ENCODE measurements around the gene ADAMTS5. TPM values are rescaled to one million over a fixed set of nuclear protein-coding genes. Genes with fewer than 3 reads are reported as not detected.

The ADAMTS5 gene
- total RNA-seq, 4 donors from 2014 or later: 6.6 to 12.9 (median 8.9) TPM

DNA sequence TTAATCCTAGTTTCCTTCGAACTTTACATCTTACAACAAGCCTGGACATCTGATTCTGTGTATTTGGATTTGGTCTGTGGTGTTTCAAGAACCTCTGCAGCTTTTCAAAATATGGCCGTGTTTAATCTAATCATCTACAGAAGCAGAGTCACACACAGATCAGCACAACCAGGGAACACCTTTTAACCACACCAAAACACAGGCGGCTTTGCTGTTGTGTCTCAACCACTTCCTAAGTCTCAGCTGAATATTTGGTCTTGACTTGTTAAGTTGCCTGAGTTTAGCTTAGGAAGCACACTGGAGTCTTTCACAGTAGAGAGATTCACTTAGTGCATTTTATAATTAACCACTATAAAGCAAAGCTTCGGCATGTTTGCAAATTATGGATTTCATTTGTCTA is 17.1 kb downstream of the ADAMTS5 start:
- intact Hi-C loops (cut with DNase I; ENCODE audit: low total_unique reads) (no loop called here), in situ Hi-C loops (cut with MboI; ENCODE audit: low pct_ligation_motif_present in 1 of 4, low pct_unique_long_range_greater_than_20kb in 1 of 4, low sequenced_read_pairs in 3 of 4) (no loop called here)
- no peaks in the 10 kb centered on the region for H3K27me3 ChIP-seq
- no peaks in the 10 kb centered on the region for H3K36me3 ChIP-seq
- WGBS, 2 donors (ENCODE audit: low coverage in 1 of 2): 45 to 73% methylated on average over 4 of the region's 4 CpGs
- H3K9me3 ChIP-seq: no peaks in the 10 kb centered on the region
- DNase-seq: no peak
- no peak overlapping the region for H3K27ac ChIP-seq
- TF ChIP-seq, protein P1, sequence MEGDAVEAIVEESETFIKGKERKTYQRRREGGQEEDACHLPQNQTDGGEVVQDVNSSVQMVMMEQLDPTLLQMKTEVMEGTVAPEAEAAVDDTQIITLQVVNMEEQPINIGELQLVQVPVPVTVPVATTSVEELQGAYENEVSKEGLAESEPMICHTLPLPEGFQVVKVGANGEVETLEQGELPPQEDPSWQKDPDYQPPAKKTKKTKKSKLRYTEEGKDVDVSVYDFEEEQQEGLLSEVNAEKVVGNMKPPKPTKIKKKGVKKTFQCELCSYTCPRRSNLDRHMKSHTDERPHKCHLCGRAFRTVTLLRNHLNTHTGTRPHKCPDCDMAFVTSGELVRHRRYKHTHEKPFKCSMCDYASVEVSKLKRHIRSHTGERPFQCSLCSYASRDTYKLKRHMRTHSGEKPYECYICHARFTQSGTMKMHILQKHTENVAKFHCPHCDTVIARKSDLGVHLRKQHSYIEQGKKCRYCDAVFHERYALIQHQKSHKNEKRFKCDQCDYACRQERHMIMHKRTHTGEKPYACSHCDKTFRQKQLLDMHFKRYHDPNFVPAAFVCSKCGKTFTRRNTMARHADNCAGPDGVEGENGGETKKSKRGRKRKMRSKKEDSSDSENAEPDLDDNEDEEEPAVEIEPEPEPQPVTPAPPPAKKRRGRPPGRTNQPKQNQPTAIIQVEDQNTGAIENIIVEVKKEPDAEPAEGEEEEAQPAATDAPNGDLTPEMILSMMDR (IDR thresholded peaks at IDR 0.05): no peak
- TF ChIP-seq POLR2AphosphoS5 (IDR thresholded peaks at IDR 0.05) (no peak), POLR2A (IDR thresholded peaks at IDR 0.05) (no peak), EP300 (IDR thresholded peaks at IDR 0.05; ENCODE audit: low read depth) (no peak)
- peaks cover 0 to 3% (median 0%) of the 10 kb centered on the region in 4 donors for H3K4me1 ChIP-seq
- no peak overlapping the region for H3K4me3 ChIP-seq

- H3K9me3 ChIP-seq: no peaks in the 10 kb centered on the region
- no peaks in the 10 kb centered on the region for H3K36me3 ChIP-seq
- DNase-seq: no peak
- H3K27ac ChIP-seq: no peak overlapping the region
- no peak for TF ChIP-seq POLR2A (IDR thresholded peaks at IDR 0.05)
- TF ChIP-seq POLR2AphosphoS5 (IDR thresholded peaks at IDR 0.05): no peak
- TF ChIP-seq, protein P1 (IDR thresholded peaks at IDR 0.05): no peak
- TF ChIP-seq EP300 (IDR thresholded peaks at IDR 0.05; ENCODE audit: low read depth): no peak
- H3K4me3 ChIP-seq: no peak overlapping the region
- WGBS, 2 donors (ENCODE audit: low coverage in 1 of 2): 56% methylated on average over 2 of the region's 2 CpGs; no CpG with 5 or more reads in 1 of the 2 donors
- H3K4me1 ChIP-seq: peaks cover 0 to 3% (median 0%) of the 10 kb centered on the region in 4 donors
- intact Hi-C loops (cut with DNase I; ENCODE audit: low total_unique reads) (no loop called here), in situ Hi-C loops (cut with MboI; ENCODE audit: low pct_ligation_motif_present in 1 of 4, low pct_unique_long_range_greater_than_20kb in 1 of 4, low sequenced_read_pairs in 3 of 4) (no loop called here)
- no peaks in the 10 kb centered on the region for H3K27me3 ChIP-seq
These were observed 18.7 kb downstream of the ADAMTS5 start for GRCh38 chr21:26948194-26948593.

DNA sequence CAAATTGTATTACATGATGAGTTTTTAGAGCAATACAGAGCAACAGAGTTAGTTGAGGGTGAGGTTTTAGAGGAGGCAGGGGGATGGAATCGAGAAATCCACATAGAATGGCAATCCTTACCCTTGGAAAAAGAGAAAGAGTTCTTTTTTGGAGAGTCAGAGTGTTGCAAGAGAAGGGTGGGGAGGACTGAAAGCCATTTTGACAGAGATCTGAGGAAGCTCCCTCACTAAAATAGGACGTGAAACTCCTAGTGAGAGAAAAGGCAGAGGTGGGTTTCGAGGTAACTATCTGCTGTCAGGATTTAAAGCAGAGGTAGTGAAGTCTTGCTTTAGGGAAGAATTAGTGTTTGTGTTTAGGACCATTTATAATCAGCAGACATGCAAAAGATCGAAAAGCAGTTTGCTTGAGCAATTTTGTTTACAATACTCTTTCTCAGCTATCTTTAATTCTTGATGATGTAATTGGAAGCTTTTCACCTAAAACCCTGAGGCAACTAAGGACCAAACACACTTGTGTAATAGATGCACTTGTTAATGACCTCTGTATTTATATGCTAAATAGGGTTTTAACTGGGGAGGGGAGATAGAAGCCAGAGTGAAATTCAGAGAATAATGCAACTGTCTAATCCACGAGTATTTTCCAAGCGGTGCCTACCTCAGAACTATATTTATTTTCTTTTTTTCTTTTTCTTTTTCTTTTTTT is 20.0 kb downstream of the ADAMTS5 start:
- WGBS, 2 donors (ENCODE audit: low coverage in 1 of 2): 57 to 70% methylated on average over 6 of the region's 6 CpGs
- H3K27me3 ChIP-seq: no peaks in the 10 kb centered on the region
- no peak overlapping the region for H3K4me3 ChIP-seq
- in situ Hi-C loops (cut with MboI; ENCODE audit: low pct_ligation_motif_present in 1 of 4, low pct_unique_long_range_greater_than_20kb in 1 of 4, low sequenced_read_pairs in 3 of 4): no loop called here
- peaks cover 0 to 3% (median 0%) of the 10 kb centered on the region in 4 donors for H3K4me1 ChIP-seq
- TF ChIP-seq EP300 (IDR thresholded peaks at IDR 0.05; ENCODE audit: low read depth) (no peak), POLR2A (IDR thresholded peaks at IDR 0.05) (no peak), POLR2AphosphoS5 (IDR thresholded peaks at IDR 0.05) (no peak)
- TF ChIP-seq, protein P1 (IDR thresholded peaks at IDR 0.05): no peak
- DNase-seq: no peak
- no peaks in the 10 kb centered on the region for H3K36me3 ChIP-seq
- H3K9me3 ChIP-seq: no peaks in the 10 kb centered on the region
- H3K27ac ChIP-seq: peak overlapping the region in 3 of 4 donors; percentile 31 to 38 (median 31)
- intact Hi-C loops (cut with DNase I; ENCODE audit: low total_unique reads): no loop called here

DNA sequence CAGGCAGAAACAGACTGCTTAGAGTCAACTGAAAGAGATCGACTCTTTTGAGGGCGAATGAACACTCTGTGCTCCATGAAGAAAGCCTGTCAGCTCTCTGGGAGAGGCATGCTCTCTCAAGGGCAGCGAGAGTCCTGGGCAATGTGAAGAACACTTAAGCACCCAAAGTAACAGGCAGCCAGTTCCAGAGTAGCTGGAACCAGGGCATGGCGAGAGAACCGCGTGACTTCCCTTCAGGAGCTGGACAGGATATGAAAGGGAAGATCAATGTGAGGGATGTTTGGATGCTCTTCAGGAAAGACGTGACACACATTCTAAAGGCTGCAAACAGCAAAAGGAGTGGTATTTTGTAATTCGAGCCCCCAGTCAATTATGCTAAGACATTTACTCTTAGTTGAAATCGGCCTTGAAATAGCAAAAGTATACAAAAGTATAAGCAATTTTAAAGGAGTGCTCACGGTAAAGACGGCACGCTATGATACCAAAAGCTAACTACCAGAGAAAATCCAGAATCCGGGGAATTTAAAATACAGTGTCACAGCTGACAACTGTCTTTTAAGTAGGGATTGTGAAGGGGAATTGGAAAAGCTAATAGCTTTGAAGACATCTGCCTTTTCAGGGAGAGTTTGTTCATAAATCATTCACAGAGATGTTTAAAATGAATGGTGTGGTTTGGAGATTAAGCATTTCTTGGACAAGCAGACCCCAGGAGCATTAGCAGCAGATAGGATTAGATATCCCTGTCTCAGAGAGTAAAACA is 20.8 kb downstream of the ADAMTS5 start:
- intact Hi-C loops (cut with DNase I; ENCODE audit: low total_unique reads): no loop called here
- DNase-seq: no peak
- Histone ChIP-seq H3K27me3 (no peaks in the 10 kb centered on the region), H3K4me1 (peaks cover 0 to 3% (median 0%) of the 10 kb centered on the region in 4 donors), H3K9me3 (no peaks in the 10 kb centered on the region), H3K27ac (peak overlapping the region in 3 of 4 donors; percentile 31 to 38 (median 31)), H3K4me3 (no peak overlapping the region), H3K36me3 (no peaks in the 10 kb centered on the region)
- WGBS, 2 donors (ENCODE audit: low coverage in 1 of 2): 74 to 81% methylated on average over 13 of the region's 13 CpGs
- in situ Hi-C loops (cut with MboI; ENCODE audit: low pct_ligation_motif_present in 1 of 4, low pct_unique_long_range_greater_than_20kb in 1 of 4, low sequenced_read_pairs in 3 of 4): no loop called here
- TF ChIP-seq, protein P1 (IDR thresholded peaks at IDR 0.05): no peak
- TF ChIP-seq POLR2A (IDR thresholded peaks at IDR 0.05) (no peak), EP300 (IDR thresholded peaks at IDR 0.05; ENCODE audit: low read depth) (no peak), POLR2AphosphoS5 (IDR thresholded peaks at IDR 0.05) (no peak)
